Neuron (in vitro differentiated cells): ENCODE results near the gene SRL.

Source experiments
- H2AFZ ChIP-seq: one replicate; pipeline ENCODE4 v1.6.1; 2013; ENCODE audit warnings: low read depth, mild to moderate bottlenecking, inconsistent platforms, low read length, moderate library complexity
- H3K27me3 ChIP-seq: one replicate; pipeline ENCODE4 v1.6.1; 2013; ENCODE audit warnings: low read length; ENCODE audit not compliant: insufficient read depth
- H3K36me3 ChIP-seq: one replicate; pipeline ENCODE4 v1.6.1; 2013; ENCODE audit warnings: low read length; ENCODE audit not compliant: insufficient read depth
- H3K4me1 ChIP-seq: one replicate; pipeline ENCODE4 v1.6.1; 2013; ENCODE audit warnings: low read length; ENCODE audit not compliant: insufficient read depth
- H3K4me3 ChIP-seq: 2 replicates; pipeline ENCODE4 v1.5.1; 2013; ENCODE audit warnings: mild to moderate bottlenecking, low read length, moderate library complexity
- H3K9me3 ChIP-seq: one replicate; pipeline ENCODE4 v1.6.1; 2013; ENCODE audit warnings: low read length

The SRL gene

GRCh38 chr16:4241928-4242283 lies at the start of gene SRL:
SRL (minus strand) TSS chr16:4242080; CDS start chr16:4242067, 13 bp downstream.
- H3K9me3 ChIP-seq, result peaks cover 2% of the 10 kb centered on the region
- no peak within 1 kb of the TSS for H2AFZ ChIP-seq
- no peaks in the 10 kb centered on the region for H3K27me3 ChIP-seq
- H3K36me3 ChIP-seq, result no peaks in the 10 kb centered on the region
- peaks cover 2% of the 10 kb centered on the region for H3K4me1 ChIP-seq
- no peak within 1 kb of the TSS for H3K4me3 ChIP-seq

- Histone ChIP-seq H3K9me3 (no peaks in the 10 kb centered on the region), H3K4me1 (peaks cover 11% of the 10 kb centered on the region), H2AFZ (no peak overlapping the region), H3K36me3 (no peaks in the 10 kb centered on the region), H3K4me3 (no peak overlapping the region), H3K27me3 (no peaks in the 10 kb centered on the region)
Measured at GRCh38 chr16:4290236-4290830, 48.5 kb upstream of the SRL start.

GRCh38 chr16:4288148-4288921 lies 46.5 kb upstream of the SRL start:
- H3K27me3 ChIP-seq, result no peaks in the 10 kb centered on the region
- no peak overlapping the region for H3K4me3 ChIP-seq
- H2AFZ ChIP-seq, result no peak overlapping the region
- no peaks in the 10 kb centered on the region for H3K36me3 ChIP-seq
- H3K4me1 ChIP-seq, result peaks cover 1% of the 10 kb centered on the region
- no peaks in the 10 kb centered on the region for H3K9me3 ChIP-seq

- H3K9me3 ChIP-seq, result peaks cover 4% of the 10 kb centered on the region
- H3K4me1 ChIP-seq, result no peaks in the 10 kb centered on the region
- no peaks in the 10 kb centered on the region for H3K36me3 ChIP-seq
- no peak overlapping the region for H2AFZ ChIP-seq
- no peaks in the 10 kb centered on the region for H3K27me3 ChIP-seq
- no peak overlapping the region for H3K4me3 ChIP-seq
Measured at GRCh38 chr16:4285167-4285566, 43.3 kb upstream of the SRL start.

GRCh38 chr16:4283939-4284338 lies 42.1 kb upstream of the SRL start:
- H3K4me1 ChIP-seq, result no peaks in the 10 kb centered on the region
- H3K9me3 ChIP-seq, result peaks cover 4% of the 10 kb centered on the region
- no peak overlapping the region for H2AFZ ChIP-seq
- H3K36me3 ChIP-seq, result no peaks in the 10 kb centered on the region
- no peaks in the 10 kb centered on the region for H3K27me3 ChIP-seq
- H3K4me3 ChIP-seq, result no peak overlapping the region

GRCh38 chr16:4283441-4283840 lies 41.6 kb upstream of the SRL start:
- peaks cover 4% of the 10 kb centered on the region for H3K9me3 ChIP-seq
- H2AFZ ChIP-seq, result no peak overlapping the region
- no peaks in the 10 kb centered on the region for H3K27me3 ChIP-seq
- H3K36me3 ChIP-seq, result no peaks in the 10 kb centered on the region
- H3K4me3 ChIP-seq, result no peak overlapping the region
- no peaks in the 10 kb centered on the region for H3K4me1 ChIP-seq

- Histone ChIP-seq H3K36me3 (no peaks in the 10 kb centered on the region), H3K4me1 (no peaks in the 10 kb centered on the region), H3K27me3 (no peaks in the 10 kb centered on the region), H3K4me3 (no peak overlapping the region), H3K9me3 (peaks cover 4% of the 10 kb centered on the region), H2AFZ (no peak overlapping the region)
Measured at GRCh38 chr16:4280625-4281024, 38.7 kb upstream of the SRL start.

GRCh38 chr16:4277987-4278513 lies 36.2 kb upstream of the SRL start:
- H3K27me3 ChIP-seq, result no peaks in the 10 kb centered on the region
- peaks cover 5% of the 10 kb centered on the region for H3K4me1 ChIP-seq
- no peaks in the 10 kb centered on the region for H3K36me3 ChIP-seq
- no peak overlapping the region for H2AFZ ChIP-seq
- H3K4me3 ChIP-seq, result no peak overlapping the region
- H3K9me3 ChIP-seq, result peaks cover 4% of the 10 kb centered on the region

GRCh38 chr16:4275861-4276260 lies 34.0 kb upstream of the SRL start:
- Histone ChIP-seq H3K4me1 (peaks cover 11% of the 10 kb centered on the region), H2AFZ (no peak overlapping the region), H3K9me3 (peaks cover 2% of the 10 kb centered on the region), H3K36me3 (no peaks in the 10 kb centered on the region), H3K27me3 (no peaks in the 10 kb centered on the region), H3K4me3 (no peak overlapping the region)

GRCh38 chr16:4273858-4274311 lies 32.0 kb upstream of the SRL start:
- Histone ChIP-seq H3K9me3 (no peaks in the 10 kb centered on the region), H2AFZ (peak overlapping the region; percentile 96), H3K27me3 (no peaks in the 10 kb centered on the region), H3K4me1 (peaks cover 14% of the 10 kb centered on the region), H3K4me3 (peak overlapping the region; percentile 72), H3K36me3 (no peaks in the 10 kb centered on the region)

GRCh38 chr16:4272114-4272956 lies 30.5 kb upstream of the SRL start:
- Histone ChIP-seq H3K4me3 (peak overlapping the region; percentile 72), H3K4me1 (peaks cover 14% of the 10 kb centered on the region), H3K9me3 (no peaks in the 10 kb centered on the region), H3K27me3 (no peaks in the 10 kb centered on the region), H2AFZ (peak overlapping the region; percentile 38), H3K36me3 (no peaks in the 10 kb centered on the region)

- Histone ChIP-seq H3K9me3 (no peaks in the 10 kb centered on the region), H3K4me1 (peaks cover 14% of the 10 kb centered on the region), H2AFZ (peak overlapping the region; percentile 38), H3K27me3 (no peaks in the 10 kb centered on the region), H3K36me3 (no peaks in the 10 kb centered on the region), H3K4me3 (peak overlapping the region; percentile 72)
Measured at GRCh38 chr16:4271176-4272113, 29.6 kb upstream of the SRL start.
